ENCODE results near the gene YIF1A.
"Not testable (repeated sequence)": the region's sequence is repeated elsewhere in the genome, so short reads cannot be mapped to it uniquely, and the experiment has no call there.

YIF1A gene

GRCh38 chr11:66326261-66327111, 37.5 kb upstream of the YIF1A start:
- no peak for DNase-seq

GRCh38 chr11:66325263-66325671, 36.3 kb upstream of the YIF1A start:
- DNase-seq, result no peak

- no peak for DNase-seq
Observed at GRCh38 chr11:66324664-66325063, 35.7 kb upstream of the YIF1A start.

- no peak for DNase-seq
Observed at GRCh38 chr11:66323684-66324083, 34.7 kb upstream of the YIF1A start.

GRCh38 chr11:66322732-66323427, 33.9 kb upstream of the YIF1A start:
- DNase-seq, result no peak

- no peak for DNase-seq
Observed at GRCh38 chr11:66321606-66322005, 32.7 kb upstream of the YIF1A start.

GRCh38 chr11:66320748-66321147, 31.8 kb upstream of the YIF1A start:
- DNase-seq, result not testable (repeated sequence)

- not testable (repeated sequence) for DNase-seq
Observed at GRCh38 chr11:66320289-66320688, 31.3 kb upstream of the YIF1A start.

GRCh38 chr11:66318600-66318970, 29.6 kb upstream of the YIF1A start:
- DNase-seq, result no peak

GRCh38 chr11:66317723-66318599, 29.0 kb upstream of the YIF1A start:
- DNase-seq, result no peak

GRCh38 chr11:66317322-66317722, 28.4 kb upstream of the YIF1A start:
- no peak for DNase-seq

- no peak for DNase-seq
Observed at GRCh38 chr11:66316849-66317251, 27.9 kb upstream of the YIF1A start, which contains the start of gene CD248. Gene CD248, minus strand, starts transcription at chr11:66317044. Its CDS starts 17 bp downstream, at chr11:66317027.

GRCh38 chr11:66315921-66316811, 27.2 kb upstream of the YIF1A start:
- DNase-seq, result no peak

GRCh38 chr11:66315498-66315885, 26.5 kb upstream of the YIF1A start:
- no peak for DNase-seq

- DNase-seq, result no peak
Observed at GRCh38 chr11:66314561-66315497, 25.9 kb upstream of the YIF1A start.

GRCh38 chr11:66314186-66314501, 25.2 kb upstream of the YIF1A start:
- DNase-seq, result no peak

GRCh38 chr11:66313321-66314185, 24.6 kb upstream of the YIF1A start:
- DNase-seq, result no peak

- DNase-seq, result peak; percentile 97
Observed at GRCh38 chr11:66312549-66313320, 23.8 kb upstream of the YIF1A start.

GRCh38 chr11:66311965-66312548, 23.1 kb upstream of the YIF1A start:
- DNase-seq, result peak; percentile 99
